Testis (tissue), 3 donors: ENCODE measurements around the gene SLC35F4. TPM values are rescaled to one million over a fixed set of nuclear protein-coding genes. Genes with fewer than 3 reads are reported as not detected.

Source experiments
- DNase-seq: peaks from one replicate; pipeline ENCODE4 v3.0.0-alpha.2; 2019
- H3K27ac ChIP-seq, 2 donors: fragments of 200-600 bp; sonication (generic); one replicate each; pipeline ENCODE4 v1.5.1; 2019
- H3K27me3 ChIP-seq: fragments of 200-600 bp; sonication (generic); one replicate; pipeline ENCODE4 v1.5.1; 2019
- H3K36me3 ChIP-seq: fragments of 200-600 bp; sonication (generic); one replicate; pipeline ENCODE4 v1.5.1; 2017; ENCODE audit warnings: low read depth; ENCODE audit errors: missing control alignments
- H3K4me1 ChIP-seq: fragments of 200-600 bp; sonication (generic); one replicate; pipeline ENCODE4 v1.5.1; 2019
- H3K4me3 ChIP-seq, 2 donors: fragments of 200-600 bp; sonication (generic); one replicate each; pipeline ENCODE4 v1.5.1; 2017 to 2019
- H3K9me3 ChIP-seq: fragments of 200-600 bp; sonication (generic); one replicate; pipeline ENCODE4 v1.5.1; 2017
- CTCF ChIP-seq, 3 experiments: fragments of 450-650 bp in 2 of 3; fragments of 200-600 bp in 1 of 3; sonication (generic) in 1 of 3; IDR thresholded peaks; one replicate each; pipeline ENCODE4 v1.5.1; 2016 to 2019; ENCODE audit warnings: antibody characterized with exemption in 3 of 3, mild to moderate bottlenecking in 2 of 3, moderate library complexity in 1 of 3
- POLR2A ChIP-seq: fragments of 450-650 bp; IDR thresholded peaks from one replicate; pipeline ENCODE4 v1.6.1; 2017; ENCODE audit warnings: antibody characterized with exemption, mild to moderate bottlenecking, moderate library complexity
- WGBS, 2 donors: methylation state at CpG; one replicate each; pipeline ENCODE4 v1.1.5; 2018; 5-methylcytosine and 5-hydroxymethylcytosine counted together
- intact Hi-C: fragments of 100-400 bp; cut with DNase I; formaldehyde crosslinking; loops from one replicate; pipeline ENCODE4 v1.15.1; 2023; ENCODE audit warnings: low total_unique reads
- polyA plus RNA-seq: library from polyadenylated mRNA; stranded (reverse); fragments of 350-450 nt; fragmentation: Illumina TruSeq; extraction: RNeasy Lipid Tissue Mini Kit (QIAGEN cat#74804); gene quantifications from one replicate; pipeline ENCODE4 v1.2.3, GENCODE V29; 2014; ENCODE audit warnings: low read depth, low replicate concordance; ENCODE audit not compliant: insufficient read depth
- total RNA-seq, 2 donors: library from RNA; depleted of rRNA; stranded (reverse); fragments of >200 nt; gene quantifications; one replicate each; pipeline ENCODE4 v1.2.3, GENCODE V29; 2016

The SLC35F4 gene
- total and polyA plus RNA-seq, 3 donors from 2014 or later, result 0.50 to 2.8 (median 2.3) TPM

DNA sequence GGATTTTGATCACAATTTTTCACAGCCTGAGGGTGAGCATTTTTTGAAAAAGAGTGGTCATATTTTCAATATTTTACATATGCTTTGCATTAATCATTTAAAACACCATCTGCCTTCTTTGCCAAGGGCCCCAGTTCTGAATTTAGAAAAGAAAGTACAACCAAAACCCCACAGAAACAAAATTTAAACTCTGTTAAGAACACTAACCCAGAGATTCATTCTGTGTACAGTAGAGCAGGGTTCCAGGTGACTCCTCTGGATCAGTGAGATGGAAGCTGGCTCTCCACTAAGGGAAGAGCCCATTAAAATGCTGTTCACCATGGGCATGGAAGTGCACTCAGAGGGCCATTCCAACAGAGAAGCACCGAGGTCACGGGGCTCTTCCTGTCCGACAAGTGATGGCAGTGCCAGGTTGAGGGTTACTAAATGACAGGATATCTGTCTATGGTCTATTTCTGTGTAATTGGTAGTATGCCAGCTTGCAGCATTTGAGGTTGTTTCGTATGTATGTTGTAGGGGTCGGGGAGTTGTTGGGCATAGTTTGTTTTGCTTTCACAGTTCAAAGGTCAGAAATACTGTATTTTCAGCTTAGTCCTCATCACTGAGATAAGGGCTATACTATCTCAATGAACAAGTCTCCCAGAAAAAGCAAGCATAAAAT is 95.9 kb downstream of the SLC35F4 start:
- TF ChIP-seq POLR2A, result no peak
- TF ChIP-seq CTCF (IDR thresholded peaks at IDR 0.05), result no peak
- Histone ChIP-seq H3K36me3 (no peaks in the 10 kb centered on the region), H3K9me3 (no peaks in the 10 kb centered on the region), H3K4me1 (no peaks in the 10 kb centered on the region), H3K27me3 (no peaks in the 10 kb centered on the region), H3K27ac (no peak overlapping the region), H3K4me3 (no peak overlapping the region)
- intact Hi-C loops, result no loop called here
- no peak for DNase-seq
- WGBS, 2 donors, result 88 to 89% methylated on average over 5 of the region's 5 CpGs

GRCh38 chr14:57761800-57762199 is 104.1 kb downstream of the SLC35F4 start:
- Histone ChIP-seq H3K4me1 (no peaks in the 10 kb centered on the region), H3K36me3 (no peaks in the 10 kb centered on the region), H3K27me3 (no peaks in the 10 kb centered on the region), H3K9me3 (no peaks in the 10 kb centered on the region), H3K27ac (no peak overlapping the region), H3K4me3 (no peak overlapping the region)
- no peak for DNase-seq
- intact Hi-C loops, result no loop called here
- no peak for TF ChIP-seq POLR2A
- TF ChIP-seq CTCF (IDR thresholded peaks at IDR 0.05), result no peak
- WGBS, 2 donors, result 49 to 62% methylated on average over 2 of the region's 2 CpGs

- 83 to 88% methylated on average over 2 of the region's 2 CpGs for WGBS, 2 donors
- Histone ChIP-seq H3K4me1 (no peaks in the 10 kb centered on the region), H3K36me3 (no peaks in the 10 kb centered on the region), H3K27ac (no peak overlapping the region), H3K9me3 (no peaks in the 10 kb centered on the region), H3K4me3 (no peak overlapping the region), H3K27me3 (no peaks in the 10 kb centered on the region)
- TF ChIP-seq POLR2A (no peak), CTCF (IDR thresholded peaks at IDR 0.05) (no peak)
- no peak for DNase-seq
- intact Hi-C loops, result no loop called here
Measured at GRCh38 chr14:57760896-57761295, 105.0 kb downstream of the SLC35F4 start.

- TF ChIP-seq CTCF (IDR thresholded peaks at IDR 0.05), result no peak
- no peak for TF ChIP-seq POLR2A
- Histone ChIP-seq H3K4me1 (no peaks in the 10 kb centered on the region), H3K4me3 (no peak overlapping the region), H3K27me3 (no peaks in the 10 kb centered on the region), H3K27ac (no peak overlapping the region), H3K36me3 (no peaks in the 10 kb centered on the region), H3K9me3 (no peaks in the 10 kb centered on the region)
- WGBS, 2 donors, result 60 to 82% methylated on average over 6 of the region's 6 CpGs
- DNase-seq, result no peak
- intact Hi-C loops, result no loop called here
Measured at GRCh38 chr14:57755018-57755521, 110.8 kb downstream of the SLC35F4 start.

DNA sequence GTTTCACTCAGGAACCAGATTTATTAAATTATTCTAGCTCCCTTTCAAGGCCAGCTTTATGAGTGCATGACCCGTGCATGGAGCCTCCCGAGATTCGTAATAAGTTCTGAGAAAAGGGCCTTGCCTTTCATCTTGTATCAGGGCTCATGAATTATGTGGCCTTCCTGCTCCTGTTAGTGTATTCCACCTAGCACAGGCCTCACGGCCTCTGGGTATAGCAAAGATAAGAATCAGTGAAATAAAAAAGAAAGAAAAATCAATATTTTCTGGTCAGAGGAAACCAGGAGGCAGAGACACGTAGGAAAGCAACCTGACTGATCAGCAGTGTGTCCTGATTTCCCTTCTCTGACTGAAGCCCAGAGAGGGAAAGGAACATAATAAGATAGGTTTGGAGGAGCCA is 111.4 kb downstream of the SLC35F4 start:
- H3K36me3 ChIP-seq, result no peaks in the 10 kb centered on the region
- intact Hi-C loops, result no loop called here
- no peak overlapping the region for H3K4me3 ChIP-seq
- DNase-seq, result no peak
- WGBS, 2 donors, result 65 to 76% methylated on average over 5 of the region's 5 CpGs
- H3K9me3 ChIP-seq, result no peaks in the 10 kb centered on the region
- H3K27ac ChIP-seq, result no peak overlapping the region
- TF ChIP-seq POLR2A (no peak), CTCF (IDR thresholded peaks at IDR 0.05) (no peak)
- no peaks in the 10 kb centered on the region for H3K4me1 ChIP-seq
- no peaks in the 10 kb centered on the region for H3K27me3 ChIP-seq
